ENCODE data around the gene ZSWIM6. TPM values are rescaled to one million over a fixed set of nuclear protein-coding genes. Genes with fewer than 3 reads are reported as not detected.

The ZSWIM6 gene
- total and polyA plus RNA-seq, 12 donors: 2.1 to 10.3 (median 6.7) TPM

DNA sequence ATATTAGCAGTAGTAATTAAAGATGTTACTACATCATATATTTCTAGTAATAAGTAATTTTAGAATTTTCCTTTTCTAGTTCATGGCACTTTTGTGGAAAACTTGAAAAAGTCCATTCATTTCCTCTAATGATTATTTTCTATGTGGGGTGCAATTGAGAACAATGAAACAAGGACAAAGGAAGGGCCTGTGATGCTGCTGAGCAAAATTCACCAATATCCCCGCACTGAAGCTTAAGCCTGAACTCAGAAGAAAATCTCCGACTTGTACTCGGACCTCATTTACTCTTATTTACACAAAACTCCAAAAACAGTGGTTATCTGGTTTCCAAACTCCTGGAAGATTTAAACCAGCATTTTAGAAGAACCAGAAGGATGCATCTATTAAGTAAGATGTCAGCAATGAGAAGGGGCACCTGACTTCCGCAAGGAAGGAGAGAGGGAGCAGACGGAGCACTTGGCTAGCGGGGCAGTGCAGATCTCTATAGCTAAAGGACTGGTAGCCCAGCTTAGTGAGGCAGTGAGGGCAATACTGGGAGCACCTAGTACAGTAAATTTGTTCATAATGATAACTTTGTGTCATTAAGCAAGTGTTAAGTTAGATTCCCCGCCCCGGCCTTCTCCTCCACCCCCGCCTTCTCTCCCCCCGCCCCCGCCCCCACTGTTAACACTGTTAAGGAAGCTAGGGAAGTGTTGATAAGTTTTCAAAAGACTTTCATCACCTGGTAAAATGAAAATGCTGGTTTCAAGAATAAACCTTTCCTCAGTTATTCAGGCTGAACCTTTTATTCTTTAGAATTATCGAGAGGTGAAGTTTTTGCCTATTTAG is 123.3 kb downstream of the ZSWIM6 start:
- Histone ChIP-seq H3K36me3 (no peaks in the 10 kb centered on the region), H3K27ac (no peak overlapping the region), H3K9me3 (no peaks in the 10 kb centered on the region), H3K4me3 (no peak overlapping the region), H3K27me3 (no peaks in the 10 kb centered on the region), H3K4me1 (peaks cover 3 to 37% (median 11%) of the 10 kb centered on the region in 9 donors)
- WGBS, 2 donors: 77 to 83% methylated on average over 12 of the region's 12 CpGs
- TF ChIP-seq, protein P1, sequence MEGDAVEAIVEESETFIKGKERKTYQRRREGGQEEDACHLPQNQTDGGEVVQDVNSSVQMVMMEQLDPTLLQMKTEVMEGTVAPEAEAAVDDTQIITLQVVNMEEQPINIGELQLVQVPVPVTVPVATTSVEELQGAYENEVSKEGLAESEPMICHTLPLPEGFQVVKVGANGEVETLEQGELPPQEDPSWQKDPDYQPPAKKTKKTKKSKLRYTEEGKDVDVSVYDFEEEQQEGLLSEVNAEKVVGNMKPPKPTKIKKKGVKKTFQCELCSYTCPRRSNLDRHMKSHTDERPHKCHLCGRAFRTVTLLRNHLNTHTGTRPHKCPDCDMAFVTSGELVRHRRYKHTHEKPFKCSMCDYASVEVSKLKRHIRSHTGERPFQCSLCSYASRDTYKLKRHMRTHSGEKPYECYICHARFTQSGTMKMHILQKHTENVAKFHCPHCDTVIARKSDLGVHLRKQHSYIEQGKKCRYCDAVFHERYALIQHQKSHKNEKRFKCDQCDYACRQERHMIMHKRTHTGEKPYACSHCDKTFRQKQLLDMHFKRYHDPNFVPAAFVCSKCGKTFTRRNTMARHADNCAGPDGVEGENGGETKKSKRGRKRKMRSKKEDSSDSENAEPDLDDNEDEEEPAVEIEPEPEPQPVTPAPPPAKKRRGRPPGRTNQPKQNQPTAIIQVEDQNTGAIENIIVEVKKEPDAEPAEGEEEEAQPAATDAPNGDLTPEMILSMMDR (IDR thresholded peaks at IDR 0.05): no peak
- no peak for ATAC-seq
- intact Hi-C loops (cut with DNase I): no loop called here
- no peak for DNase-seq

DNA sequence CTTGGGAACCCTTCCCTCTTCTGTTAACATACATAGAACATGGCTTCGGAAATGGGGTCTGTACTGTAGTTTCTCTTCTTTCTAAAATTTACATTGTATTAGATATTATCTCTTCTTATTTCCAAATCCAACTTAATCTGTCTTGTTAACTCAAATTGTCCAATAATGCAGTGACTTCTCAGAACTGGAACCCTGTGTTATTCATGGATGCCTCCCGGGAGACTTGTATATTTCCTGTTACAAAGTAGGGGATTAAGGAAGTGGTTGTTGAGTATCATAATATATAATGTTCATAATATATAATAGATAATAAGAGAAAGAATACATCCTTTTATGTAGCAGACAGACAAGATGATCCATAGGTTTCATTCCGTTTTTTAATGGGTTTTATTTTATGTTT is 128.4 kb downstream of the ZSWIM6 start:
- TF ChIP-seq, protein P1 (IDR thresholded peaks at IDR 0.05): no peak
- Histone ChIP-seq H3K27me3 (no peaks in the 10 kb centered on the region), H3K36me3 (no peaks in the 10 kb centered on the region), H3K9me3 (no peaks in the 10 kb centered on the region), H3K27ac (no peak overlapping the region), H3K4me3 (no peak overlapping the region), H3K4me1 (peaks cover 0 to 45% (median 17%) of the 10 kb centered on the region in 9 donors)
- ATAC-seq (no peak), DNase-seq (no peak)
- intact Hi-C loops (cut with DNase I): no loop called here
- 82 to 88% methylated on average over 3 of the region's 3 CpGs for WGBS, 2 donors

DNA sequence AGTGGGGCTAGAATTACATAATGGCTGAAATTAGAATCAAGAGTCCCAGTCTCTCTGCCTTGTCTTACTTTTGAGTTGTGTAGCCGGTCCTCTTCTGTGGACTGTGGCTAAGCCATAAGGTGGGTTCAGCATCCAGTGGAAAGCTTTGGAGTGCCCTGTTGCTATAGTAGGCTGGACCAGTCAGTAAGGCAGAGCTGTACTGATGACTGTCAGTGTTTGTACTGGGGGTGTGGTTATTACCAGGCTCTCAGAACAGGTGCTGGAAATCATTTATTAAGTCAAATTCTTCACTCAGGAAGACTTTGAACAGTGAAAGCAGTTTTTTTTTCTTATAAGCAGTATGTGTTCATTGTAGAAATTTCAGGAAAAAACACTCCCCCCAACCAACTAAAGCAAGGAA is 129.4 kb downstream of the ZSWIM6 start:
- H3K4me1 ChIP-seq: peaks cover 0 to 45% (median 13%) of the 10 kb centered on the region in 9 donors
- H3K27ac ChIP-seq: no peak overlapping the region
- TF ChIP-seq, protein P1 (IDR thresholded peaks at IDR 0.05): no peak
- H3K4me3 ChIP-seq: no peak overlapping the region
- 92 to 100% methylated on average over 1 of the region's 1 CpG for WGBS, 2 donors
- H3K27me3 ChIP-seq: no peaks in the 10 kb centered on the region
- intact Hi-C loops (cut with DNase I): no loop called here
- no peaks in the 10 kb centered on the region for H3K9me3 ChIP-seq
- H3K36me3 ChIP-seq: no peaks in the 10 kb centered on the region
- ATAC-seq (no peak), DNase-seq (no peak)

DNA sequence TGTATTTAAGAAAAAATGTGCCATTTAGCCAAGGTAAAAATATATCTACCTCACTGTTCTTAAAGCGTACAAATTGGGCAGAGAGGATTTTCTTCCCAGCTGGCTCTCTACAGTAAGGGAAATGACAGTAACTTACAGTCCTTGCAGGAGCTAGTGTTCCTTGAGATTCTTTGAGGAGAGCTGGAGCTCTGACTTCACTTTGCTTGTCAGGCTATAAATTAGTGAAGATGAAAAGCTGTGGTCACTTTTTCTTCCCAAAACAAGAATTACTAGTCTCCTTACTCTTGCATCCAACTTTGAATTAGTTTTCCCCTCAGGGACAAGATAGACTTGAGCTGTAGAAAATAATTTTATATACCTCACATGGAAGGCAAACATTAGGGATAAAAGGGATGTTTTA is 129.9 kb downstream of the ZSWIM6 start:
- 90 to 91% methylated on average over 1 of the region's 1 CpG for WGBS, 2 donors
- Histone ChIP-seq H3K9me3 (no peaks in the 10 kb centered on the region), H3K27me3 (no peaks in the 10 kb centered on the region), H3K36me3 (no peaks in the 10 kb centered on the region), H3K4me3 (no peak overlapping the region), H3K27ac (no peak overlapping the region), H3K4me1 (peaks cover 0 to 45% (median 13%) of the 10 kb centered on the region in 9 donors)
- TF ChIP-seq, protein P1 (IDR thresholded peaks at IDR 0.05): no peak
- no peak for DNase-seq
- intact Hi-C loops (cut with DNase I): no loop called here
- no peak for ATAC-seq

Data from heart right ventricle (tissue), 16 donors.